Heart left ventricle (tissue), 13 donors: ENCODE measurements around the gene POLR1H.

Experiments used
- POLR2A ChIP-seq, 2 donors: fragments of 450-650 bp; IDR thresholded peaks; one replicate each; pipeline ENCODE4 v1.6.1; 2017; ENCODE audit warnings: antibody characterized with exemption in 2 of 2, mild to moderate bottlenecking in 2 of 2, moderate library complexity in 2 of 2
- TF ChIP-seq, protein P1 (sequence below), 12 donors: fragments of 200-600 bp; sonication (generic) in 4 of 12; IDR thresholded peaks; one replicate each; pipeline versions ENCODE4 v1.5.0 to v1.8.0; 2018 to 2022; ENCODE audit warnings: antibody characterized with exemption in 12 of 12, mild to moderate bottlenecking in 5 of 12
- donor health status: ischemic (EF 13 %, LVEDD 7.1; RV severe dilation, severe dysfunction).
- donor health status: DM: no; HTN: yes; CAD: no.
- donor health status: DM: no; HTN: no; CAD: no.
- donor health status: ischemic (EF 25% LVEDD 6.9; RV normal size, moderate dysfunction).
- donor health status: ischemic (EF 25% LVEDD 5.7; RV mildly dilated, moderate dysfunction).
- donor health status: ischemic (EF 35%, LVEDD 5.7; RV mildly dilated, moderate dysfunction).
- donor health status: nonischemic (EF 11% LVEDD 7.7; RV severe dilation, severe dysfunction).
- donor health status: DM: yes; HTN: yes; CAD: no.
- donor health status: PGD.
- donor health status: ischemic (EF 29% LVEDD 5.4; RV normal size, mild dysfunction).
- donor health status: nonischemic (EF 23%, LVEDD 6.1; RV moderate dilation, normal function).

DNA sequence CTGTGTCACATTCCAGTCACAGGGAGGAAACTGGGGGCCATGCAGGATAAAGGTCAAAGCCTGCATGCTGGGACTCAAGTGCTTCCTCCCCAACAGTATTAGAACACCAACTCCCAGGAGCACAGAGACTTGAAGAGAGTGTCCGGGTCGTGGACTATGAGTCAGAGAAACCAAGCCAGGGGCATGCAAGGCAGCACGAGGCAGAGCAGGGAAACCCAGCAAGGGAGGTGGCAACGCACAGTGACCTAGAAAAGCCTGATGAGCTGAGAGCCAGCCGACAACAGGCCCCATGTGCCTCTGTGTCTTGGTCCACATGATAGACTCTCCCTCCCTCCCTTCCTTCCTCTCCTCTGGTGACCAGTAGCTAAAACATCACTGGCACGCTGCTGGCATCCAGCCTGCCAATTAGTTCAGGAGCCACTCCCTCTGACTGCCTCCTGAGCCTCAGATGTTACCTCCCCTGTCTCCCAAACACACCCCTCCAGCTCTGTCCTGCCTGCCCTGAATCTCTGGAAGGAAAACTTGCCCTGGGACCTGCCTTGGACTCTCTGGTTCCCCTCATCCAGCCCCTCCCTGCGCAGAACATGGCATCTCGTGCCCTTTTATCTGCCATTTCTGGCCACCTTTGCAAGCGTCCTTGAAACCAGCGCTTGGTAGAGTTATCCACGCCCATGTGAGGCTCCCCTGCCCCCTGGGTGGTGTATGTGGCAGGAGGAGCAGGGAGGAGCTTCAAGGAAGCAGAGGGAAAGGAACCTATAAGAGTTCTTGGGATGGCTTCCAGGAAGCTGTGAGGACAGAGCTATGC is 30.7 kb downstream of the POLR1H start:
- TF ChIP-seq, protein P1, sequence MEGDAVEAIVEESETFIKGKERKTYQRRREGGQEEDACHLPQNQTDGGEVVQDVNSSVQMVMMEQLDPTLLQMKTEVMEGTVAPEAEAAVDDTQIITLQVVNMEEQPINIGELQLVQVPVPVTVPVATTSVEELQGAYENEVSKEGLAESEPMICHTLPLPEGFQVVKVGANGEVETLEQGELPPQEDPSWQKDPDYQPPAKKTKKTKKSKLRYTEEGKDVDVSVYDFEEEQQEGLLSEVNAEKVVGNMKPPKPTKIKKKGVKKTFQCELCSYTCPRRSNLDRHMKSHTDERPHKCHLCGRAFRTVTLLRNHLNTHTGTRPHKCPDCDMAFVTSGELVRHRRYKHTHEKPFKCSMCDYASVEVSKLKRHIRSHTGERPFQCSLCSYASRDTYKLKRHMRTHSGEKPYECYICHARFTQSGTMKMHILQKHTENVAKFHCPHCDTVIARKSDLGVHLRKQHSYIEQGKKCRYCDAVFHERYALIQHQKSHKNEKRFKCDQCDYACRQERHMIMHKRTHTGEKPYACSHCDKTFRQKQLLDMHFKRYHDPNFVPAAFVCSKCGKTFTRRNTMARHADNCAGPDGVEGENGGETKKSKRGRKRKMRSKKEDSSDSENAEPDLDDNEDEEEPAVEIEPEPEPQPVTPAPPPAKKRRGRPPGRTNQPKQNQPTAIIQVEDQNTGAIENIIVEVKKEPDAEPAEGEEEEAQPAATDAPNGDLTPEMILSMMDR (IDR thresholded peaks at IDR 0.05) = no peak
- no peak for TF ChIP-seq POLR2A (IDR thresholded peaks at IDR 0.05)
